ENCODE results near the gene FILIP1.

The FILIP1 gene

DNA sequence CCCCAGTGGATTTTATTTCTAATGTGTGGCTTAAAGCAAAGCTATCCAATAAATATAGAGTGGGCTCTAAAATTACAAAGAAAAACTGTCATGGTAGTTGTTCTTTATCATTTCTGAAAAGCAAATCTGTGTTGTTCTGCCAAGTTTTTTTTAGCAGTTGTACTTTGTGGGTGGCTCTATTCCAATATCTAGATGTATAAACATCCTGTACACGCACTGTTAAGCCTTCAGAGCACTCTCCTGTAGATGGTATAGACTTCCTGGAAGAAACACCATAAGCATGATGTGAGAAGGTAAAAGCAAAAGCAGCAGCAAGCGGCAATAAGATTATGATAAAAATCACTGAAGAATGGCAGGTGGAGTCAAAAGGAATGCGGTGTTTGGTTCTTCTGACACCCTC is 187.5 kb downstream of the FILIP1 start:
- H3K4me3 ChIP-seq (ENCODE audit: low read depth, low read length), result no peak overlapping the region
- TF ChIP-seq CTCF (IDR thresholded peaks at IDR 0.05; ENCODE audit: low read depth, low read length), result no peak

DNA sequence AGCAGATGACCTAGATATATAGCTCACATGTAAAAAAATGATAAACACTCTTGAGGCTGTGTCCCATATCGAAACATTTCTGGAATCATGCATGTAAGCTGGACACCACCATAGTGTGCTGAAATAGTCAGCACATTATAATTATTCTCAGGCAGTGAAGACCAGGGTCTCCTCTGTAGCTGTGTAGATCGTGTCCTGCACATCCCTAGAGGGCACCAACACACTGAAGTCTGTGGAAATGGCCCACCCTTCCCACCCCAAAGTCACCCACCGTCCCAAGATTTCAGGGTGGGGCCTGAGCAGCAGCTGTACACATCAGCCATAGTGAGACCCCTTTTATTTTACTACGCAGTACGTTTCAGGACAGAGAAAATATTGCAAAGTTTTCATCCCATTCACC is 188.0 kb downstream of the FILIP1 start:
- H3K4me3 ChIP-seq (ENCODE audit: low read depth, low read length), result no peak overlapping the region

DNA sequence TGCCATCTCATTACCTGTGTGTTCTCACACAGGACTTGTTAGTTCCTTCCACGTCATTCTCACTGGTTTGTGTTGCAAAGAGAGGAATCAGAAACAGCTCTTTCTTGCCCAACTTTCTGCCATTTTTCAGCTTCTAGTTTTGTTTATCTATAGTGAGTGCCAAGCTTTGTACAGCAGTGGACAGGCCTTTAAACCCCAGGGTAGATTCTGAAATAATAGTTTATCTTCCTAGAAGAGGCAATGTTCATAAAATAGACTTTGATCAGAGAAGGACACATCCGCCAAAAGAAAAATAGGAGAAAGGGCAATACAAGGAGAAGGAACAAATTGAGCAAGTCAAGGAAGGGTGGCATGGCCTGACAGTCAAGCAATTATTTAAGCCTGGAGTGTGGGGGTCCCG is 191.3 kb downstream of the FILIP1 start:
- no peak for TF ChIP-seq CTCF (IDR thresholded peaks at IDR 0.05; ENCODE audit: low read depth, low read length)

More for the DNA sequence above, 188.0 kb downstream of the FILIP1 start:
- no peak for TF ChIP-seq CTCF (IDR thresholded peaks at IDR 0.05; ENCODE audit: low read depth, low read length)

GRCh38 chr6:75301537-75301936 is 192.1 kb downstream of the FILIP1 start:
- no peak overlapping the region for H3K4me3 ChIP-seq (ENCODE audit: low read depth, low read length)
- no peak for TF ChIP-seq CTCF (IDR thresholded peaks at IDR 0.05; ENCODE audit: low read depth, low read length)

More for the DNA sequence above, 191.3 kb downstream of the FILIP1 start:
- H3K4me3 ChIP-seq (ENCODE audit: low read depth, low read length), result no peak overlapping the region

DNA sequence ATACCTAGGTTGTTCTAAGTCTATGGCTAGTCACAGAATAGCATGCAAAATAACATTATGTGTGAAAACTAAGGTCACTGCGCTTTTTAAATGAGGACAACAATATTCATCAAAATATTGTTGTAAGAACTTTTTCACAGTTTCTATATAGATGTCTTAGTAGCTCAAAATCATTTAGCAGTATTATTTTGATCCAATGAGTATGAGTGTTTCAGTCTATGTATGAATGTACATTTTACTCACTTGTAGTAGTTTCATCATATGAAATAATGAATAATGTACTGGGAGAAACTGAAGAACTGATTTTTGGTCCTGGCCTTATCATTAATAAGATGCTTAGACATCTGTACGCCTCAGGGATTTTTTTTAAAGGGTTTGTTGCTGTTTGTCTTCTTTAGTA is 192.5 kb downstream of the FILIP1 start:
- no peak for TF ChIP-seq CTCF (IDR thresholded peaks at IDR 0.05; ENCODE audit: low read depth, low read length)

DNA sequence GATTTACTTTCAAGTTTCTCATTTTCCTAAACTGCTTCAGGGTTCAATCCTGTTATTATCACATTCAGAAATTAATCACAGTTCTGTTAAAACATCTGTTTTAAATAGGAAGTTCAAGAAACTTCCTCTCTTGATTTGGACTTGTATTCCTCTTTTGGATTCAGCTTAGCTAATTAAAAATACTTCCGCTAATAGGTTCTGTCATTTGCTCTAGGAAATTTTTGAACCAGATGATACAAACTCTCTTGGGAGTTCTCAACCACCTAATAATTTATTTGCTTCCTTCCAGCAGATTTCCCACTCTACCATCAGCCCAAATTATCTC is 193.1 kb downstream of the FILIP1 start:
- H3K4me3 ChIP-seq (ENCODE audit: low read depth, low read length), result no peak overlapping the region
- TF ChIP-seq CTCF (IDR thresholded peaks at IDR 0.05; ENCODE audit: low read depth, low read length), result no peak

More for the DNA sequence above, 192.5 kb downstream of the FILIP1 start:
- no peak overlapping the region for H3K4me3 ChIP-seq (ENCODE audit: low read depth, low read length)

- H3K4me3 ChIP-seq (ENCODE audit: low read depth, low read length), result no peak overlapping the region
- TF ChIP-seq CTCF (IDR thresholded peaks at IDR 0.05; ENCODE audit: low read depth, low read length), result no peak
These were observed 193.6 kb downstream of the FILIP1 start for GRCh38 chr6:75299801-75300530.
